Lower leg skin (tissue), 4 donors: ENCODE results near the gene PCDHB4. TPM values are rescaled to one million over a fixed set of nuclear protein-coding genes. Genes with fewer than 3 reads are reported as not detected.
"Not testable (repeated sequence)": the region's sequence is repeated elsewhere in the genome, so short reads cannot be mapped to it uniquely, and the experiment has no call there.

ENCODE experiments used
- DNase-seq, 2 donors: peaks; one replicate each; pipeline ENCODE4 v3.0.0-alpha.2; 2019; ENCODE audit warnings: low spot score in 2 of 2
- H3K4me3 ChIP-seq: fragments of 200-600 bp; sonication (generic); 2 replicates; pipeline ENCODE4 v1.5.1; 2017; ENCODE audit warnings: mild to moderate bottlenecking, low read depth; ENCODE audit not compliant: poor library complexity, severe bottlenecking
- POLR2A ChIP-seq, 2 donors: fragments of 450-650 bp; IDR thresholded peaks; one replicate each; pipeline ENCODE4 v1.6.1; 2016 to 2017; ENCODE audit warnings: antibody characterized with exemption in 2 of 2, mild to moderate bottlenecking in 1 of 2, moderate library complexity in 1 of 2
- WGBS, 2 donors: methylation state at CpG; one replicate each; pipeline ENCODE4 v1.1.5; 2018; 5-methylcytosine and 5-hydroxymethylcytosine counted together
- intact Hi-C: fragments of 100-400 bp; cut with DNase I; formaldehyde crosslinking; loops from one replicate; pipeline ENCODE4 v1.15.0; 2023; ENCODE audit warnings: low total_unique reads
- total RNA-seq, 4 donors: library from RNA; depleted of rRNA; stranded (reverse); fragments of >200 nt; gene quantifications; one replicate each; pipeline ENCODE4 v1.1.0, GENCODE V29; 2016
- TF ChIP-seq, protein P1 (sequence below), 3 donors: fragments of 450-650 bp; IDR thresholded peaks; one replicate each; pipeline ENCODE4 v1.5.1; 2016; ENCODE audit warnings: antibody characterized with exemption in 3 of 3, mild to moderate bottlenecking in 3 of 3, moderate library complexity in 2 of 3

PCDHB4 gene
- total RNA-seq, 4 donors from 2014 or later, result 1.1 to 2.8 (median 2.0) TPM

DNA sequence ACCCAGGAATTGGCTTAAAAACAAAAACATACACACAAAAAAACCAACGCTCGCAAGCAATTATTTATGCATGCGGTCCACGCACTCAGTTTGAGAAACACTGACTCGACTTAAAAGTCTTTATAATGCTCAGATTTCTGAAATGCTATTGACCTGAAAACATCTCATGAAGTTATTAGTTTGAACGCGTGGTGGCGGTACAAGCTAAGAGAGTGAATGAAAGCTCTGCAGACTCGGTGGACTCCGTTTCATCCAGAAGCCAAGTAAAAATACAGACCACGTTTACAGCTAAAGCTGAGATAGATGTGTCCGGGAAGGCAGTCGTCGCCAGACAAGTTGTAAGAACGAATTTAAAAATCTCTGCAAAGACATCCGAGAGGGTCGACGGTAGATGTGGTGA is 28.2 kb downstream of the PCDHB4 start, which contains the start of gene PCDHB6:
PCDHB6 (plus strand) TSS at position 246 of the 400 bp plus-strand sequence. CDS start 201 bp downstream, outside the sequence.
- no peak for DNase-seq
- no peak for TF ChIP-seq POLR2A (IDR thresholded peaks at IDR 0.05)
- TF ChIP-seq, protein P1, sequence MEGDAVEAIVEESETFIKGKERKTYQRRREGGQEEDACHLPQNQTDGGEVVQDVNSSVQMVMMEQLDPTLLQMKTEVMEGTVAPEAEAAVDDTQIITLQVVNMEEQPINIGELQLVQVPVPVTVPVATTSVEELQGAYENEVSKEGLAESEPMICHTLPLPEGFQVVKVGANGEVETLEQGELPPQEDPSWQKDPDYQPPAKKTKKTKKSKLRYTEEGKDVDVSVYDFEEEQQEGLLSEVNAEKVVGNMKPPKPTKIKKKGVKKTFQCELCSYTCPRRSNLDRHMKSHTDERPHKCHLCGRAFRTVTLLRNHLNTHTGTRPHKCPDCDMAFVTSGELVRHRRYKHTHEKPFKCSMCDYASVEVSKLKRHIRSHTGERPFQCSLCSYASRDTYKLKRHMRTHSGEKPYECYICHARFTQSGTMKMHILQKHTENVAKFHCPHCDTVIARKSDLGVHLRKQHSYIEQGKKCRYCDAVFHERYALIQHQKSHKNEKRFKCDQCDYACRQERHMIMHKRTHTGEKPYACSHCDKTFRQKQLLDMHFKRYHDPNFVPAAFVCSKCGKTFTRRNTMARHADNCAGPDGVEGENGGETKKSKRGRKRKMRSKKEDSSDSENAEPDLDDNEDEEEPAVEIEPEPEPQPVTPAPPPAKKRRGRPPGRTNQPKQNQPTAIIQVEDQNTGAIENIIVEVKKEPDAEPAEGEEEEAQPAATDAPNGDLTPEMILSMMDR (IDR thresholded peaks at IDR 0.05), result no peak
- intact Hi-C loops, result no loop called here
- WGBS, 2 donors, result 11 to 20% methylated on average over 18 of the region's 18 CpGs
- no peak within 1 kb of the TSS for H3K4me3 ChIP-seq

DNA sequence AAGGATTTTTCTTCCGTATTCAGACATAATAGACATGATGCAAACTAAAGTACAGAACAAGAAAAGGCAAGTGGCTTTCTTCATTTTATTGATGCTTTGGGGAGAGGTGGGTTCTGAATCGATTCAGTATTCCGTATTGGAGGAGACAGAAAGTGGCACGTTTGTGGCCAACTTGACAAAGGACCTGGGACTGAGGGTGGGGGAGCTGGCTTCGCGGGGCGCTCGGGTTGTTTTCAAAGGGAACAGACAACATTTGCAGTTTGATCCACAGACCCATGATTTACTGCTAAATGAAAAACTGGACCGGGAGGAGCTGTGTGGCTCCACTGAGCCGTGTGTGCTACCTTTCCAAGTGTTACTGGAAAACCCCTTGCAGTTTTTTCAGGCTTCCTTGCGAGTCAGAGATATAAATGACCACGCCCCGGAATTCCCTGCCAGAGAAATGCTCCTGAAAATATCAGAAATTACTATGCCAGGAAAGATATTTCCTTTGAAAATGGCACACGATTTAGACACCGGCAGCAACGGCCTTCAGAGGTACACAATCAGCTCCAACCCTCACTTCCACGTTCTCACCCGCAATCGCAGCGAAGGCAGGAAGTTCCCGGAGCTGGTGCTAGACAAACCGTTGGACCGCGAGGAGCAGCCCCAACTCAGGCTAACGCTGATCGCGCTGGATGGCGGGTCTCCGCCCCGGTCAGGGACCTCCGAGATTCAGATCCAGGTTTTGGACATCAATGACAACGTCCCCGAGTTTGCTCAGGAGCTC is 28.8 kb downstream of the PCDHB4 start:
- TF ChIP-seq, protein P1 (IDR thresholded peaks at IDR 0.05), result no peak
- TF ChIP-seq POLR2A (IDR thresholded peaks at IDR 0.05), result no peak
- H3K4me3 ChIP-seq, result no peak overlapping the region
- 40 to 47% methylated on average over 23 to 33 of the region's 33 CpGs for WGBS, 2 donors
- DNase-seq, result no peak
- intact Hi-C loops, result no loop called here

DNA sequence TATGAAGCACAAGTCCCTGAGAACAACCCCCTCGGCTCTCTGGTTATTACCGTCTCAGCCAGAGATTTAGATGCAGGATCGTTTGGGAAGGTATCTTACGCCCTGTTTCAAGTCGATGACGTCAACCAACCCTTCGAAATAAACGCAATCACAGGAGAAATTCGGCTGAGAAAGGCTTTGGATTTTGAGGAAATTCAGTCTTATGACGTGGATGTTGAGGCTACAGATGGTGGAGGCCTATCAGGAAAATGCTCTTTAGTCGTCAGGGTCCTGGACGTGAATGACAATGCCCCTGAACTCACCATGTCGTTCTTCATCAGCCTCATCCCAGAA is 29.3 kb downstream of the PCDHB4 start:
- WGBS, 2 donors, result 36 to 46% methylated on average over 13 of the region's 13 CpGs
- no peak overlapping the region for H3K4me3 ChIP-seq
- intact Hi-C loops, result no loop called here
- TF ChIP-seq, protein P1 (IDR thresholded peaks at IDR 0.05), result no peak
- TF ChIP-seq POLR2A (IDR thresholded peaks at IDR 0.05), result no peak
- no peak for DNase-seq

DNA sequence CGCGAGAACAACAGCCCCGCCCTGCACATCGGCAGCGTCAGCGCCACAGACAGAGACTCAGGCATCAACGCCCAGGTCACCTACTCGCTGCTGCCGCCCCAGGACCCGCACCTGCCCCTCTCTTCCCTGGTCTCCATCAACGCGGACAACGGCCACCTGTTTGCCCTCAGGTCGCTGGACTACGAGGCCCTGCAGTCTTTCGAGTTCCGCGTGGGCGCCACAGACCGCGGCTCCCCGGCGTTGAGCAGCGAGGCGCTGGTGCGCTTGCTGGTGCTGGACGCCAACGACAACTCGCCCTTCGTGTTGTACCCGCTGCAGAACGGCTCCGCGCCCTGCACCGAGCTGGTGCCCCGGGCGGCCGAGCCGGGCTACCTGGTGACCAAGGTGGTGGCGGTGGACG is 30.0 kb downstream of the PCDHB4 start:
- DNase-seq, intact Hi-C loops, H3K4me3 ChIP-seq: not testable (repeated sequence)
- 21 to 41% methylated on average over 11 to 21 of the region's 41 CpGs for WGBS, 2 donors

DNA sequence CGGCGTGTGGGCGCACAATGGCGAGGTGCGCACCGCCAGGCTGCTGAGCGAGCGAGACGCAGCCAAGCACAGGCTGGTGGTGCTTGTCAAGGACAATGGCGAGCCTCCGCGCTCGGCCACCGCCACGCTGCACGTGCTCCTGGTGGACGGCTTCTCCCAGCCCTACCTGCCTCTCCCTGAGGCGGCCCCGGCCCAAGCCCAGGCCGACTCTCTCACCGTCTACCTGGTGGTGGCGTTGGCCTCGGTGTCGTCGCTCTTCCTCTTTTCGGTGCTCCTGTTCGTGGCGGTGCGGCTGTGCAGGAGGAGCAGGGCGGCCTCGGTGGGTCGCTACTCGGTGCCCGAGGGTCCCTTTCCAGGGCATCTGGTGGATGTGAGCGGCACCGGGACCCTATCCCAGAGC is 30.5 kb downstream of the PCDHB4 start:
- intact Hi-C loops, DNase-seq, H3K4me3 ChIP-seq: not testable (repeated sequence)
- 29% methylated on average over 7 to 11 of the region's 36 CpGs for WGBS, 2 donors

DNA sequence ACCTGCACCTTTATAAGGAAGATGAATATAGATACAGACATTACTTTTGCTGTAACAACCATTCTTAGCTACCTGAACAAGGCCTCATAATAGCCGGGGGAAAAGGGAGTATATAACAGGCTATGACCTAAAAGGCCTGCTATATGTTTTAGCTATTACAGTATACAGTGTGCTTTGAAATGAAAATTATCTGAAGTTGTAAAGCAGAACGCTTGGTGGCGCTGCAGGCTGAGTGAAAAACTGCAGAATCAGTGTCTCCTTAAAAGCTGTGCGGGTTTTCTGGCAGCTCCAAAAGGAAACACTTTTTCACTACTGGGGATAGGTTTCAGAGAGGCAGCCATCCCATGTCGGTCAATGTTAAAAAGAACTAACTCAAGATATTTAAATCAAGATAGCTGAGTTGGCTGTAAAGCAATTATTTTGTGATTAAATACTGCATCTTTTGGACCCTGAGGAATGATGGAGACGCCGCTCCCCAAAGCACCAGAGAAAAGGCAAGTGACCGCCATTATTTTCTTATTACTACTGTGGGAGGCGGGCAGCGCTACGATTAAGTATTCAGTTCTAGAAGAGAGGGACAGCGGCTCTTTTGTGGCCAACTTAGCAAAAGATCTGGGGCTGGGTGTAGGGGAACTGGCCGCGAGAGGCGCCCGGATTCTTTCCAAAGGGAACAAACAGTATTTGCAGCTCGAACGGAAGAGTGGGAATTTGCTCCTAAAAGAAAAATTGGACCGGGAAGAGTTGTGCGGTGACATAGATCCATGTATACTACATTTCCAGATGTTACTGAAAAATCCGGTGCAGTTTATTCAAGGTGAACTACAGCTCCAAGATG is 34.1 kb downstream of the PCDHB4 start:
- intact Hi-C loops, result no loop called here
- TF ChIP-seq POLR2A (IDR thresholded peaks at IDR 0.05), result no peak
- TF ChIP-seq, protein P1 (IDR thresholded peaks at IDR 0.05), result no peak
- DNase-seq, result no peak
- H3K4me3 ChIP-seq, result no peak overlapping the region
- WGBS, 2 donors, result 28 to 40% methylated on average over 21 of the region's 21 CpGs

DNA sequence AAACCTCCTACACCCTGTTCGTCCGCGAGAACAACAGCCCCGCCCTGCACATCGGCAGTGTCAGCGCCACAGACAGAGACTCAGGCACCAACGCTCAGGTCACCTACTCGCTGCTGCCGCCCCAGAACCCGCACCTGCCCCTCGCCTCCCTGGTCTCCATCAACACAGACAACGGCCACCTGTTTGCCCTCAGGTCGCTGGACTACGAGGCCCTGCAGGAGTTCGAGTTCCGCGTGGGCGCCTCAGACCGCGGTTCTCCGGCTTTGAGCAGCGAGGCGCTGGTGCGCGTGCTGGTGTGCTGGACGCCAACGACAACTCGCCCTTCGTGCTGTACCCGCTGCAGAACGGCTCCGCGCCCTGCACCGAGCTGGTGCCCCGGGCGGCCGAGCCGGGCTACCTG is 35.7 kb downstream of the PCDHB4 start:
- 42 to 45% methylated on average over 25 to 38 of the region's 38 CpGs for WGBS, 2 donors
- H3K4me3 ChIP-seq, DNase-seq, intact Hi-C loops: not testable (repeated sequence)

DNA sequence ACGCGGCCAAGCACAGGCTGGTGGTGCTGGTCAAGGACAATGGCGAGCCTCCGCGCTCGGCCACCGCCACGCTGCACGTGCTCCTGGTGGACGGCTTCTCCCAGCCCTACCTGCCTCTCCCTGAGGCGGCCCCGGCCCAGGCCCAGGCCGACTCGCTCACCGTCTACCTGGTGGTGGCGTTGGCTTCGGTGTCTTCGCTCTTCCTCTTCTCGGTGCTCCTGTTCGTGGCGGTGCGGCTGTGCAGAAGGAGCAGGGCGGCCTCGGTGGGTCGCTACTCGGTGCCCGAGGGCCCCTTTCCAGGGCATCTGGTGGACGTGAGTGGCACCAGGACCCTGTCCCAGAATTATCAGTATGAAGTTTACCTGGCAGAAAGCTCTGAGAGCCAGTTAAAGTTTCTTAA is 36.3 kb downstream of the PCDHB4 start:
- H3K4me3 ChIP-seq, intact Hi-C loops, DNase-seq: not testable (repeated sequence)
- WGBS, 2 donors, result 18 to 46% methylated on average over 5 to 15 of the region's 28 CpGs
